DND-41 (cell line): ENCODE data around the gene CD69.

Source experiments
- ATAC-seq: fragments of 200-7000 bp; cut with Tn5 transposase; 3 replicates; pipeline ENCODE4 v1.9.1; 2021; ENCODE audit warnings: low read depth; ENCODE audit not compliant: insufficient read depth
- DNase-seq: peaks from one replicate; pipeline ENCODE4 v3.0.0-alpha.2; 2020
- H2AFZ ChIP-seq: 2 replicates; pipeline ENCODE4 v1.6.0; 2012; ENCODE audit warnings: low read depth, low read length
- H3K27ac ChIP-seq: 2 replicates; pipeline ENCODE4 v1.5.1; 2012; ENCODE audit warnings: low read length, inconsistent platforms
- H3K27me3 ChIP-seq: fragments of 200-600 bp; sonication (generic); 2 replicates; pipeline ENCODE4 v1.6.0; 2012; ENCODE audit warnings: low read length, mild to moderate bottlenecking, inconsistent platforms; ENCODE audit not compliant: insufficient read depth, poor library complexity
- H3K36me3 ChIP-seq: 2 replicates; pipeline ENCODE4 v1.5.1; 2012; ENCODE audit warnings: low read length, inconsistent platforms; ENCODE audit not compliant: insufficient read depth
- H3K4me1 ChIP-seq: 2 replicates; pipeline ENCODE4 v1.5.1; 2012; ENCODE audit warnings: mild to moderate bottlenecking, low read length; ENCODE audit not compliant: insufficient read depth
- H3K4me2 ChIP-seq: 2 replicates; pipeline ENCODE4 v1.6.0; 2012; ENCODE audit warnings: mild to moderate bottlenecking, moderate library complexity, low read length, inconsistent platforms; ENCODE audit not compliant: insufficient read depth
- H3K4me3 ChIP-seq, 2 experiments: fragments of 200-600 bp in 1 of 2; shearing (Covaris generic) in 1 of 2; 2 replicates each; pipeline ENCODE4 v1.5.1; 2012 to 2016; ENCODE audit warnings: inconsistent platforms in 2 of 2, low read length in 2 of 2, mild to moderate bottlenecking in 2 of 2, low read depth in 1 of 2, moderate library complexity in 1 of 2
- H3K79me2 ChIP-seq: 2 replicates; pipeline ENCODE4 v1.6.0; 2012; ENCODE audit warnings: low read length, inconsistent platforms; ENCODE audit not compliant: insufficient read depth
- H3K9ac ChIP-seq: 2 replicates; pipeline ENCODE4 v1.6.0; 2012; ENCODE audit warnings: low read depth, mild to moderate bottlenecking, inconsistent platforms, low read length, moderate library complexity
- H3K9me3 ChIP-seq: 2 replicates; pipeline ENCODE4 v1.5.1; 2012; ENCODE audit warnings: low read length, moderate library complexity, mild to moderate bottlenecking, inconsistent platforms; ENCODE audit not compliant: insufficient read depth, severe bottlenecking
- H4K20me1 ChIP-seq: 2 replicates; pipeline ENCODE4 v1.6.0; 2012; ENCODE audit warnings: low read length; ENCODE audit not compliant: insufficient read depth
- EZH2 ChIP-seq: IDR thresholded peaks from 3 replicates; pipeline ENCODE4 v1.6.1; 2012; ENCODE audit warnings: borderline replicate concordance, low read depth, mild to moderate bottlenecking, moderate library complexity, low read length, inconsistent platforms; ENCODE audit not compliant: severe bottlenecking
- TF ChIP-seq, protein P1 (sequence below): IDR thresholded peaks from 2 replicates; pipeline ENCODE4 v1.5.1; 2012; ENCODE audit warnings: borderline replicate concordance, low read length, moderate library complexity, mild to moderate bottlenecking; ENCODE audit not compliant: poor library complexity, severe bottlenecking; ENCODE audit errors: extremely low read depth

CD69 gene

DNA sequence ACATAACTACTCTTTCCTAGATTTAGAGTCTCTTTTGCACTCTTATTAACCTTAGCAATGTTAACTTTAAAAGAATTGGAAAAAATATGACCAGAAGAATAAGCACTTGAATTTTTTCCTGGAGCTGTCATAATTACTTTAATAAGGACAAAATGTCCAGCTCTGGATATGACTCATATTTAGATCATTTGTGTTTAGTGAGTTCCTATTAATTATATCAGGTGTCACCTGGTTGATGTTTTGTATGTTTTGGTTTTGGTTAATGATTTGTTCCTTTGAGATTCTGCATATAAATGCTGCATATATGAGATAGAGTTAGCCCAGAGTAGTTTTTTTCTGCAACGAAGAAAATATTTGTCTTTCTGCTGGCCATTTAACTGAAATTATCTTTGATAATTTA lies 32.9 kb downstream of the CD69 start:
- no peaks in the 10 kb centered on the region for H3K79me2 ChIP-seq

DNA sequence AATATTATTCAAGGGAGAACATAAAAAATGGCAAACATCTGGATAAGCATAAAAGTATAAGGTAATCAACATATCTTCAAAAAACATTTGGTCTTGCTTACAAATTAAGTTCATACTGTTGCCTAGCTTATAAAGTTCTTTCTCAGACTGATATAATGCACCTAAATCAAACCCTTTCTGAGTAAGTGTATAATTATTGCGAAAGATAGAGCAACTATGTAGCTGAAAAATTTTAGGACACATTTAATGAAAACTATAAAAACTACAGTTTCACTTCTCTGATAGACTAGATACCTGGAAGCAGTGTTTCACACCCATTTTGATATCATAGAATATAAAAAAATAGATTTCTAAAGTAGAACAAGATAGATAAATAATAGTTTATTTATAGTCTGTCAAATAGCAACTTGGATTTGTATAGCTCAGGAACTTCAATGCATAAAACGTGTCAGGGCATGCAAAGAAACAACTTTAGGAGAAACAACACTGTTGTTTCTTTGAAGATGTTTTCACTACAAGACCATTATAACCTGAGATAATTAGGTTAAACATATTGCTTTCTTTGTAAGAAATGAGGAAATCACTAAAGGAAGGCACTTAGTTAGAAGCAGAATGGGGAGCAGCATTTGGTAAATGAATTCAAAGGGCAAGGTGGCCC lies 35.4 kb downstream of the CD69 start:
- Histone ChIP-seq H3K9me3 (no peaks in the 10 kb centered on the region), H3K9ac (no peak overlapping the region), H3K4me2 (no peak overlapping the region), H3K4me1 (no peaks in the 10 kb centered on the region), H2AFZ (no peak overlapping the region), H3K27me3 (no peaks in the 10 kb centered on the region), H3K79me2 (no peaks in the 10 kb centered on the region), H3K36me3 (no peaks in the 10 kb centered on the region), H4K20me1 (no peaks in the 10 kb centered on the region), H3K27ac (no peak overlapping the region), H3K4me3 (no peak overlapping the region)
- no peak for DNase-seq
- TF ChIP-seq EZH2 = no peak
- TF ChIP-seq, protein P1, sequence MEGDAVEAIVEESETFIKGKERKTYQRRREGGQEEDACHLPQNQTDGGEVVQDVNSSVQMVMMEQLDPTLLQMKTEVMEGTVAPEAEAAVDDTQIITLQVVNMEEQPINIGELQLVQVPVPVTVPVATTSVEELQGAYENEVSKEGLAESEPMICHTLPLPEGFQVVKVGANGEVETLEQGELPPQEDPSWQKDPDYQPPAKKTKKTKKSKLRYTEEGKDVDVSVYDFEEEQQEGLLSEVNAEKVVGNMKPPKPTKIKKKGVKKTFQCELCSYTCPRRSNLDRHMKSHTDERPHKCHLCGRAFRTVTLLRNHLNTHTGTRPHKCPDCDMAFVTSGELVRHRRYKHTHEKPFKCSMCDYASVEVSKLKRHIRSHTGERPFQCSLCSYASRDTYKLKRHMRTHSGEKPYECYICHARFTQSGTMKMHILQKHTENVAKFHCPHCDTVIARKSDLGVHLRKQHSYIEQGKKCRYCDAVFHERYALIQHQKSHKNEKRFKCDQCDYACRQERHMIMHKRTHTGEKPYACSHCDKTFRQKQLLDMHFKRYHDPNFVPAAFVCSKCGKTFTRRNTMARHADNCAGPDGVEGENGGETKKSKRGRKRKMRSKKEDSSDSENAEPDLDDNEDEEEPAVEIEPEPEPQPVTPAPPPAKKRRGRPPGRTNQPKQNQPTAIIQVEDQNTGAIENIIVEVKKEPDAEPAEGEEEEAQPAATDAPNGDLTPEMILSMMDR = no peak
- ATAC-seq = no peak

More for the DNA sequence above, 32.9 kb downstream of the CD69 start:
- Histone ChIP-seq H3K27me3 (no peaks in the 10 kb centered on the region), H3K4me2 (no peak overlapping the region), H2AFZ (no peak overlapping the region), H3K27ac (no peak overlapping the region), H3K4me3 (no peak overlapping the region), H3K9ac (no peak overlapping the region), H3K9me3 (no peaks in the 10 kb centered on the region), H3K36me3 (no peaks in the 10 kb centered on the region), H3K4me1 (no peaks in the 10 kb centered on the region), H4K20me1 (no peaks in the 10 kb centered on the region)
- DNase-seq (no peak), ATAC-seq (no peak)
- TF ChIP-seq, protein P1 = no peak
- TF ChIP-seq EZH2 = no peak

DNA sequence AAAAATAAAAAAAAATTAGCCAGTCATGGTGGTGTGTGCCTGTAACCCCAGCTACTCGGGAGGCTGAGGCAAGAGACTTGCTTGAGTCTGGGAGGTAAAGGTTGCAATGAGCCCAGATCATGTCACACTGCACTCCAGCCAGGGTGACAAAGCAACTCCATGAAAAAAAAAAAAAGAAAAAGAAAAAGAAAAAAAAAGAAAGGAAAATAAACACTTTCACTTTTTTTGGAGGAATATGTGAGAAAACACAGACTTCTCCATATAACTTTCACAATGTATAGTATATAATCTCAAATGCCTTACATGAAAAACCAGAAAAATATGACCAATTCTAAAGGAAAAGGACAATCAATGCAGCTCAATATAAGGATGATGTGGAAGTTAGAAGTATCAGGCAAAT lies 36.7 kb downstream of the CD69 start:
- DNase-seq = no peak
- H3K36me3 ChIP-seq = no peaks in the 10 kb centered on the region
- no peaks in the 10 kb centered on the region for H4K20me1 ChIP-seq
- no peak overlapping the region for H3K27ac ChIP-seq
- no peak overlapping the region for H3K9ac ChIP-seq
- TF ChIP-seq, protein P1 = no peak
- TF ChIP-seq EZH2 = no peak
- H3K9me3 ChIP-seq = no peaks in the 10 kb centered on the region
- H3K4me3 ChIP-seq = no peak overlapping the region
- no peaks in the 10 kb centered on the region for H3K4me1 ChIP-seq
- ATAC-seq = no peak
- no peak overlapping the region for H3K4me2 ChIP-seq
- no peak overlapping the region for H2AFZ ChIP-seq
- no peaks in the 10 kb centered on the region for H3K79me2 ChIP-seq
- no peaks in the 10 kb centered on the region for H3K27me3 ChIP-seq
